Adrenal gland (tissue), 5 donors: ENCODE measurements around the gene CEACAM21.

Source experiments
- CTCF ChIP-seq, 6 experiments: fragments of 450-650 bp in 4 of 6; fragments of 200-600 bp in 2 of 6; sonication (generic) in 1 of 6; IDR thresholded peaks; 1 replicate in 5 of 6; 2 replicates in 1 of 6; pipeline versions ENCODE4 v1.5.1 to v1.8.0; 2016 to 2021; ENCODE audit warnings: antibody characterized with exemption in 6 of 6, mild to moderate bottlenecking in 2 of 6, moderate library complexity in 1 of 6
- POLR2A ChIP-seq, 2 donors: fragments of 450-650 bp; IDR thresholded peaks; one replicate each; pipeline ENCODE4 v1.6.1; 2017; ENCODE audit warnings: antibody characterized with exemption in 2 of 2, mild to moderate bottlenecking in 2 of 2, moderate library complexity in 1 of 2
- donor health status: DM: no; HTN: no; CAD: no.

- TF ChIP-seq CTCF (IDR thresholded peaks at IDR 0.05) (no peak), POLR2A (IDR thresholded peaks at IDR 0.05) (no peak)
These were observed 12.0 kb upstream of the CEACAM21 start for GRCh38 chr19:41563854-41564514.
